Left cardiac atrium (tissue), 4 donors: Measurements from ENCODE around the gene SIGLEC11. TPM values are rescaled to one million over a fixed set of nuclear protein-coding genes. Genes with fewer than 3 reads are reported as not detected.

Experiments used
- ATAC-seq, 2 donors: fragments of 200-7000 bp; cut with Tn5 transposase; one replicate each; pipeline ENCODE4 v1.9.1; 2020; ENCODE audit warnings: mild to moderate bottlenecking in 2 of 2, moderate library complexity in 2 of 2
- DNase-seq: peaks from one replicate; pipeline ENCODE4 v3.0.0-alpha.2; 2020
- intact Hi-C, 2 donors: fragments of 100-400 bp; cut with DNase I; formaldehyde crosslinking; loops; one replicate each; pipeline versions ENCODE4 v1.14.1 to v1.15.1; 2022 to 2023
- total RNA-seq, 2 donors: library from RNA; stranded (reverse); fragmentation: NEBNext Ultra II Directional; extraction: Animal tissue kit (Norgen Biotek cat#: 25700); gene quantifications; one replicate each; pipeline ENCODE4 v1.2.1, GENCODE V29; 2021
- donor health status: DM: no; HTN: yes; CAD: no.
- donor health status: DM: no; HTN: yes; CAD: no; lungs with severe emphysema.
- donor health status: DM: yes; HTN: yes; CAD: no.
- donor health status: Dilated cardiomyopathy.

The SIGLEC11 gene
- total RNA-seq, 2 donors from 2014 or later, result 0.39 to 1.3 TPM

- DNase-seq, result no peak
- ATAC-seq, result no peak
- intact Hi-C loops, result no loop called here
Measured at GRCh38 chr19:49915271-49915670, 45.7 kb downstream of the SIGLEC11 start.

GRCh38 chr19:49913720-49914119 is 47.3 kb downstream of the SIGLEC11 start:
- DNase-seq, result no peak
- ATAC-seq, result no peak
- intact Hi-C loops, result no loop called here

- intact Hi-C loops, result no loop called here
- DNase-seq (no peak), ATAC-seq (no peak)
Measured at GRCh38 chr19:49912965-49913685, 47.8 kb downstream of the SIGLEC11 start.

GRCh38 chr19:49911381-49912145 is 49.4 kb downstream of the SIGLEC11 start:
- ATAC-seq (peak; percentile 41 to 45), DNase-seq (no peak)
- intact Hi-C loops, result no loop called here

- ATAC-seq (no peak), DNase-seq (no peak)
- intact Hi-C loops, result no loop called here
Measured at GRCh38 chr19:49910179-49910578, 50.8 kb downstream of the SIGLEC11 start.

- intact Hi-C loops, result no loop called here
- DNase-seq, result no peak
- ATAC-seq, result no peak
Measured at GRCh38 chr19:49908480-49909420, 52.2 kb downstream of the SIGLEC11 start.

- DNase-seq (no peak), ATAC-seq (no peak)
- intact Hi-C loops, result no loop called here
Measured at GRCh38 chr19:49907745-49908446, 53.1 kb downstream of the SIGLEC11 start.

- no peak for ATAC-seq
- no peak for DNase-seq
- intact Hi-C loops, result no loop called here
Measured at GRCh38 chr19:49906879-49907564, 54.0 kb downstream of the SIGLEC11 start.

GRCh38 chr19:49904136-49904535 is 56.8 kb downstream of the SIGLEC11 start:
- no peak for DNase-seq
- intact Hi-C loops, result no loop called here
- peak in 1 of 2 donors; percentile 19 for ATAC-seq

Other genes starting within 250 kb of the SIGLEC11 start
- 1 to 10 TPM in 1 of 2 donors, under 1 TPM in 1; 0.76 to 1.1 TPM for gene TSKS, start 197.9 kb downstream of the SIGLEC11 start, total RNA-seq
- gene AP2A1, start 194.2 kb downstream of the SIGLEC11 start, total RNA-seq, result 10 to 100 TPM; 68.0 to 77.8 TPM
- gene FUZ, start 147.9 kb downstream of the SIGLEC11 start, total RNA-seq, result 10 to 100 TPM; 11.0 to 16.2 TPM
- gene MED25, start 142.9 kb downstream of the SIGLEC11 start, total RNA-seq, result 10 to 100 TPM; 48.7 to 55.6 TPM
- 100 to 1,000 TPM; 113 to 122 TPM for gene PTOV1, start 110.0 kb downstream of the SIGLEC11 start, total RNA-seq
- gene PNKP, start 93.6 kb downstream of the SIGLEC11 start, total RNA-seq, result 10 to 100 TPM; 38.7 to 54.5 TPM
- 10 to 100 TPM; 33.5 to 36.6 TPM for gene AKT1S1, start 83.8 kb downstream of the SIGLEC11 start, total RNA-seq
- gene TBC1D17, start 83.5 kb downstream of the SIGLEC11 start, total RNA-seq, result 10 to 100 TPM; 28.3 to 36.0 TPM
- under 1 TPM; 0.34 to 0.38 TPM for gene IL4I1, start 64.3 kb downstream of the SIGLEC11 start, total RNA-seq
- 10 to 100 TPM; 16.6 to 18.9 TPM for gene ATF5, start 32.0 kb downstream of the SIGLEC11 start, total RNA-seq
- 10 to 100 TPM; 28.1 to 29.8 TPM for gene NUP62, start 31.7 kb downstream of the SIGLEC11 start, total RNA-seq
- 10 to 100 TPM; 18.5 to 23.5 TPM for gene VRK3, start 64.2 kb upstream of the SIGLEC11 start, total RNA-seq
- 1 to 10 TPM; 4.3 to 6.1 TPM for gene ZNF473, start 64.8 kb upstream of the SIGLEC11 start, total RNA-seq
- gene IZUMO2, start 202.1 kb upstream of the SIGLEC11 start, total RNA-seq, result not detected
- gene MYH14, start 242.4 kb upstream of the SIGLEC11 start, total RNA-seq, result 10 to 100 TPM; 55.7 to 67.7 TPM